BLaER1 (cell line): ENCODE results near the gene OBSCN.

Experiments used
- H3K27ac ChIP-seq: shearing (Covaris generic); formaldehyde crosslinking; 2 replicates; pipeline ENCODE4 v1.8.1; 2022
- H3K27me3 ChIP-seq: shearing (Covaris generic); formaldehyde crosslinking; 2 replicates; pipeline ENCODE4 v1.8.1; 2022
- H3K36me3 ChIP-seq: shearing (Covaris generic); formaldehyde crosslinking; 2 replicates; pipeline ENCODE4 v1.8.1; 2022
- H3K4me1 ChIP-seq: shearing (Covaris generic); formaldehyde crosslinking; 2 replicates; pipeline ENCODE4 v1.8.1; 2022
- H3K4me2 ChIP-seq: shearing (Covaris generic); formaldehyde crosslinking; 2 replicates; pipeline ENCODE4 v1.8.1; 2022
- H3K4me3 ChIP-seq: shearing (Covaris generic); formaldehyde crosslinking; 2 replicates; pipeline ENCODE4 v1.8.1; 2022
- H3K9ac ChIP-seq: shearing (Covaris generic); formaldehyde crosslinking; 2 replicates; pipeline ENCODE4 v1.8.1; 2022
- H3K9me3 ChIP-seq: shearing (Covaris generic); formaldehyde crosslinking; 2 replicates; pipeline ENCODE4 v1.8.1; 2022
- H4K20me1 ChIP-seq: shearing (Covaris generic); formaldehyde crosslinking; 2 replicates; pipeline ENCODE4 v1.8.1; 2022
- Cebpa-rat ChIP-seq: shearing (Covaris generic); IDR thresholded peaks from 2 replicates; pipeline ENCODE4 v1.8.1; 2022

Gene OBSCN

GRCh38 chr1:228272331-228272791, 64.5 kb downstream of the OBSCN start:
- no peak for TF ChIP-seq Cebpa-rat
- Histone ChIP-seq H3K36me3 (peaks cover 44% of the 10 kb centered on the region), H3K9ac (no peak overlapping the region)

GRCh38 chr1:228272831-228273571, 65.2 kb downstream of the OBSCN start:
- H3K4me1 ChIP-seq: peaks cover 23% of the 10 kb centered on the region
- H3K4me2 ChIP-seq: no peak overlapping the region
- peaks cover 41% of the 10 kb centered on the region for H3K36me3 ChIP-seq
- H3K9ac ChIP-seq: no peak overlapping the region
- H4K20me1 ChIP-seq: no peaks in the 10 kb centered on the region
- no peak overlapping the region for H3K4me3 ChIP-seq
- no peak for TF ChIP-seq Cebpa-rat
- H3K27me3 ChIP-seq: no peaks in the 10 kb centered on the region
- no peak overlapping the region for H3K27ac ChIP-seq
- H3K9me3 ChIP-seq: no peaks in the 10 kb centered on the region

More at GRCh38 chr1:228272331-228272791, 64.5 kb downstream of the OBSCN start:
- Histone ChIP-seq H3K27me3 (no peaks in the 10 kb centered on the region), H3K27ac (no peak overlapping the region), H3K9me3 (no peaks in the 10 kb centered on the region), H4K20me1 (no peaks in the 10 kb centered on the region), H3K4me1 (peaks cover 23% of the 10 kb centered on the region), H3K4me3 (no peak overlapping the region), H3K4me2 (no peak overlapping the region)

- H3K9me3 ChIP-seq: no peaks in the 10 kb centered on the region
- H3K4me1 ChIP-seq: peaks cover 23% of the 10 kb centered on the region
- no peak for TF ChIP-seq Cebpa-rat
- no peaks in the 10 kb centered on the region for H4K20me1 ChIP-seq
- no peak overlapping the region for H3K4me2 ChIP-seq
- H3K4me3 ChIP-seq: no peak overlapping the region
- H3K27me3 ChIP-seq: no peaks in the 10 kb centered on the region
- no peak overlapping the region for H3K9ac ChIP-seq
- H3K27ac ChIP-seq: no peak overlapping the region
- peaks cover 38% of the 10 kb centered on the region for H3K36me3 ChIP-seq
Observed at GRCh38 chr1:228273720-228274451, 66.0 kb downstream of the OBSCN start.

GRCh38 chr1:228274452-228275178, 66.8 kb downstream of the OBSCN start:
- no peaks in the 10 kb centered on the region for H3K9me3 ChIP-seq
- H3K4me2 ChIP-seq: peak overlapping the region; percentile 96
- no peaks in the 10 kb centered on the region for H3K27me3 ChIP-seq
- no peaks in the 10 kb centered on the region for H4K20me1 ChIP-seq
- peak overlapping the region; percentile 74 for H3K4me3 ChIP-seq
- H3K4me1 ChIP-seq: peaks cover 23% of the 10 kb centered on the region
- peaks cover 42% of the 10 kb centered on the region for H3K36me3 ChIP-seq
- no peak overlapping the region for H3K27ac ChIP-seq
- peak overlapping the region; percentile 81; the same call in 1 of the 2 replicates for H3K9ac ChIP-seq
- no peak for TF ChIP-seq Cebpa-rat

- peak overlapping the region; percentile 74 for H3K4me3 ChIP-seq
- H3K36me3 ChIP-seq: peaks cover 47% of the 10 kb centered on the region
Observed at GRCh38 chr1:228275179-228275429, 67.3 kb downstream of the OBSCN start.

GRCh38 chr1:228275430-228276173, 67.8 kb downstream of the OBSCN start:
- peak overlapping the region; percentile 77 for H3K27ac ChIP-seq
- no peaks in the 10 kb centered on the region for H3K9me3 ChIP-seq
- peak overlapping the region; percentile 96 for H3K4me2 ChIP-seq
- peaks cover 23% of the 10 kb centered on the region for H3K4me1 ChIP-seq
- H3K9ac ChIP-seq: peak overlapping the region; percentile 81
- no peaks in the 10 kb centered on the region for H4K20me1 ChIP-seq
- peak overlapping the region; percentile 74 for H3K4me3 ChIP-seq
- no peaks in the 10 kb centered on the region for H3K27me3 ChIP-seq
- no peak for TF ChIP-seq Cebpa-rat
- peaks cover 52% of the 10 kb centered on the region for H3K36me3 ChIP-seq

More at GRCh38 chr1:228275179-228275429, 67.3 kb downstream of the OBSCN start:
- H3K9ac ChIP-seq: peak overlapping the region; percentile 81
- no peaks in the 10 kb centered on the region for H3K9me3 ChIP-seq
- peak overlapping the region; percentile 96 for H3K4me2 ChIP-seq
- H3K27ac ChIP-seq: peak overlapping the region; percentile 77
- peaks cover 23% of the 10 kb centered on the region for H3K4me1 ChIP-seq
- H3K27me3 ChIP-seq: no peaks in the 10 kb centered on the region
- no peak for TF ChIP-seq Cebpa-rat
- no peaks in the 10 kb centered on the region for H4K20me1 ChIP-seq

GRCh38 chr1:228276174-228276831, 68.5 kb downstream of the OBSCN start:
- H4K20me1 ChIP-seq: no peaks in the 10 kb centered on the region
- H3K4me1 ChIP-seq: peaks cover 23% of the 10 kb centered on the region
- H3K36me3 ChIP-seq: peaks cover 59% of the 10 kb centered on the region
- H3K9ac ChIP-seq: peak overlapping the region; percentile 62; the same call in 1 of the 2 replicates
- H3K27ac ChIP-seq: peak overlapping the region; percentile 51; the same call in 1 of the 2 replicates
- H3K27me3 ChIP-seq: no peaks in the 10 kb centered on the region
- peak overlapping the region; percentile 74 for H3K4me3 ChIP-seq
- H3K9me3 ChIP-seq: no peaks in the 10 kb centered on the region
- no peak for TF ChIP-seq Cebpa-rat
- peak overlapping the region; percentile 96 for H3K4me2 ChIP-seq

- Histone ChIP-seq H3K27me3 (no peaks in the 10 kb centered on the region), H3K36me3 (peaks cover 63% of the 10 kb centered on the region), H3K9ac (peak overlapping the region; percentile 62; the same call in 1 of the 2 replicates), H4K20me1 (no peaks in the 10 kb centered on the region), H3K4me2 (peak overlapping the region; percentile 96), H3K4me1 (peaks cover 23% of the 10 kb centered on the region), H3K27ac (no peak overlapping the region), H3K4me3 (peak overlapping the region; percentile 74; the same call in 1 of the 2 replicates), H3K9me3 (no peaks in the 10 kb centered on the region)
- TF ChIP-seq Cebpa-rat: no peak
Observed at GRCh38 chr1:228276901-228277490, 69.2 kb downstream of the OBSCN start.
